Measurements from ENCODE around the gene ANKRD11.

DNA sequence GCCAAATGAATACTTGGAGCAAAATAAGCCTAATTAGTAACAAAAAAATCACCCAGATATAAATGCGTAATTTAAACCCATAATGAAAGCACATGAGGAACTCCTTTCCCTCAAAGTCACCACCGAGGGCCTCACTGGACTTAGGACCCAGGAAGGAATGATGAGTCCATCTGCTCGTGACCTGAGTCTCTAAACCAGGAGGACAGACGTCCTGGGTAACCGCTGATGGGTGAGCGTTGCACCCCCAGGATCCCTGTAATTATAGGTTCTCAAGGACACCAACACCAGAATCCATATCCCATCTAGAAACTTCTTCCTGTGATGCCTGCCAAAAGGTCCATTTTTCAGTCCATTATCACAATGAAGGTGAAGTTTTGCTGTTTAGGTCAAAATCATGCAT is 151.5 kb downstream of the ANKRD11 start:
- TF ChIP-seq, protein P1, sequence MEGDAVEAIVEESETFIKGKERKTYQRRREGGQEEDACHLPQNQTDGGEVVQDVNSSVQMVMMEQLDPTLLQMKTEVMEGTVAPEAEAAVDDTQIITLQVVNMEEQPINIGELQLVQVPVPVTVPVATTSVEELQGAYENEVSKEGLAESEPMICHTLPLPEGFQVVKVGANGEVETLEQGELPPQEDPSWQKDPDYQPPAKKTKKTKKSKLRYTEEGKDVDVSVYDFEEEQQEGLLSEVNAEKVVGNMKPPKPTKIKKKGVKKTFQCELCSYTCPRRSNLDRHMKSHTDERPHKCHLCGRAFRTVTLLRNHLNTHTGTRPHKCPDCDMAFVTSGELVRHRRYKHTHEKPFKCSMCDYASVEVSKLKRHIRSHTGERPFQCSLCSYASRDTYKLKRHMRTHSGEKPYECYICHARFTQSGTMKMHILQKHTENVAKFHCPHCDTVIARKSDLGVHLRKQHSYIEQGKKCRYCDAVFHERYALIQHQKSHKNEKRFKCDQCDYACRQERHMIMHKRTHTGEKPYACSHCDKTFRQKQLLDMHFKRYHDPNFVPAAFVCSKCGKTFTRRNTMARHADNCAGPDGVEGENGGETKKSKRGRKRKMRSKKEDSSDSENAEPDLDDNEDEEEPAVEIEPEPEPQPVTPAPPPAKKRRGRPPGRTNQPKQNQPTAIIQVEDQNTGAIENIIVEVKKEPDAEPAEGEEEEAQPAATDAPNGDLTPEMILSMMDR (IDR thresholded peaks at IDR 0.05): no peak
- TF ChIP-seq POLR2A (IDR thresholded peaks at IDR 0.05): no peak
